ENCODE measurements around the gene UNC119B. TPM values are rescaled to one million over a fixed set of nuclear protein-coding genes. Genes with fewer than 3 reads are reported as not detected.

UNC119B gene
- total and polyA plus RNA-seq, 2 experiments from 2014 or later = 9.9 to 51.3 TPM

DNA sequence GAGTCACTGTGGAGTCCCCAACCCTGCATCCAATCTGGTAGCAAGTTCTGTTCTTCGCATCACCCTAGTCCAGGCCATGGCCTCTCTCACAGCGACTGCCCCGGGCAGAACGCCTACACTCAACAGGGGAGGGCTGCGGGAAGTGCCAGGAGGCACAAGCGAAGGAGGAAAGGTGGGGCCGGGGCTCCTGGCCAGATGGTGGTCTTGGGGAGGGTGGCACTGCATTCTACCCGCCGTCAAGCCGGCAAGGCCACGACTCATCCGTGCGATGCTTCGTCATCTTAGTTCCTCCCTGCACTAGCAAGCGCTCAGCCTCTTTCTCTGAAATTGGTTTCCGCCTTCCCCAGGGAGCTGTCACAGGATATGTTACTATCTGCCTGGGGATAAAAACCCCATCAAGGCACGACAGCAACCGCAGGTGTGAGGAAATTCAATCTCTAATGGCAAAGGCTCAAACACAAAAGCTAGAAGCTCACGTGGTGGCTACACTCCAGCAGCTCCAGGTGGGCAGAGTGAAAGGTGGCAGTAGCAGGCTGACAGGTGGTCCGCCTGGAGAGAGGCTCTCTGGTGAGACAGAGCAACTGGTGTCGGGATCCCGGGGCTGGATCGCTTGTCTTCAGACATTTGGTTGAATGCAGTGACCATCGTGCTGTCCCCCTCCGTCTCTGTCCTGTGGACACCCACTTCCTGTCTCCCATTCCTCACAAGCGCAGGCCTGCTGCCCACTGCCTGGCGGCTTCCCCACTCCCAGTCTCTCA is 49.5 kb downstream of the UNC119B start (continued):
- TF ChIP-seq, protein P1, sequence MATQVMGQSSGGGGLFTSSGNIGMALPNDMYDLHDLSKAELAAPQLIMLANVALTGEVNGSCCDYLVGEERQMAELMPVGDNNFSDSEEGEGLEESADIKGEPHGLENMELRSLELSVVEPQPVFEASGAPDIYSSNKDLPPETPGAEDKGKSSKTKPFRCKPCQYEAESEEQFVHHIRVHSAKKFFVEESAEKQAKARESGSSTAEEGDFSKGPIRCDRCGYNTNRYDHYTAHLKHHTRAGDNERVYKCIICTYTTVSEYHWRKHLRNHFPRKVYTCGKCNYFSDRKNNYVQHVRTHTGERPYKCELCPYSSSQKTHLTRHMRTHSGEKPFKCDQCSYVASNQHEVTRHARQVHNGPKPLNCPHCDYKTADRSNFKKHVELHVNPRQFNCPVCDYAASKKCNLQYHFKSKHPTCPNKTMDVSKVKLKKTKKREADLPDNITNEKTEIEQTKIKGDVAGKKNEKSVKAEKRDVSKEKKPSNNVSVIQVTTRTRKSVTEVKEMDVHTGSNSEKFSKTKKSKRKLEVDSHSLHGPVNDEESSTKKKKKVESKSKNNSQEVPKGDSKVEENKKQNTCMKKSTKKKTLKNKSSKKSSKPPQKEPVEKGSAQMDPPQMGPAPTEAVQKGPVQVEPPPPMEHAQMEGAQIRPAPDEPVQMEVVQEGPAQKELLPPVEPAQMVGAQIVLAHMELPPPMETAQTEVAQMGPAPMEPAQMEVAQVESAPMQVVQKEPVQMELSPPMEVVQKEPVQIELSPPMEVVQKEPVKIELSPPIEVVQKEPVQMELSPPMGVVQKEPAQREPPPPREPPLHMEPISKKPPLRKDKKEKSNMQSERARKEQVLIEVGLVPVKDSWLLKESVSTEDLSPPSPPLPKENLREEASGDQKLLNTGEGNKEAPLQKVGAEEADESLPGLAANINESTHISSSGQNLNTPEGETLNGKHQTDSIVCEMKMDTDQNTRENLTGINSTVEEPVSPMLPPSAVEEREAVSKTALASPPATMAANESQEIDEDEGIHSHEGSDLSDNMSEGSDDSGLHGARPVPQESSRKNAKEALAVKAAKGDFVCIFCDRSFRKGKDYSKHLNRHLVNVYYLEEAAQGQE (IDR thresholded peaks at IDR 0.05; ENCODE audit: unreplicated experiment) = no peak
- no peak for TF ChIP-seq POLR2AphosphoS5 (IDR thresholded peaks at IDR 0.05; ENCODE audit: low read depth)

DNA sequence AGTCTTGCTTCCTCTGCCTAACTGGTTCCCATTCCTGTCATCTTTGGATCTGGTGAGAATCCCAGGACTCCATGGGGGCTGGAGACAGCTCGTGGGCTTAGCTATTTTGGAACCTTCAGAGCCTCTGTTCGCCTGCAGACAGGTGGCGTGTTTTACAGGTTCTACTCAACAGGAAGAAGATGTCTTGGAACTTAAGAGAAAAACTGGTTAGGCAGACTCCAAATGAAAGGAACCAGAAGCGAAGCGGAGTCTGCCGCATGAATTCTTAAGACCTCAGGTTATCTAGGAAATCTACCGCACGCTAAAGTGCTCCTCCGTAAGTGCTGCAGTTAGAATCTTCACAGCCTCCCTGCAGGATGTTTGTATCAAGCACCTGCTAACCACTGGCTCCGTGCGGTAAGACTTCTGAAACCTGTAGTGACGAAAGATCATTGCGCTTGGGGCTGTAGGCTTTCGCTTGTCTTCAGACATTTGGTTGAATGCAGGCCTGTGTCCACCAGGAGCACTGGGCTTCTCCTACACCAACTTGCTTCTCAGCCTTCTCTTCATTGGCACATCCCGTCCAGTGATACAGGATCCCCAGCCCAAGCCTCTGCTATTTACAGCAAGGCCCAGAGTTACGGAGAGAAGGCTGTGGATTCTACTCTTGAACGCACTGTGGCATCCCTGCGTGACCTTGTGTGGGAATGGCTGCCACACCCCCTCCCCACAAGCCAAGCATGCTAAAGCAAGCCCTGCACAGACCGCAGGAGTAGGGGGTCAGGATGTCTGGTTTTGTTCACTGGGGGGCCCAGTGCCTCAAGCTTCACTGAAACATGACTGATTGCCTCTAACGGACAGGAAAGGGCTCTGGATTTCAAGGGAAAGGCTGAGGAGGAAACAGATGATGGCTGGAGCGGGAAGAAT is 50.3 kb downstream of the UNC119B start:
- no peak overlapping the region for H3K4me3 Mint-ChIP-seq
- ATAC-seq = no peak
- peak overlapping the region; percentile 58; the same call in 1 of the 2 replicates for H3K27ac Mint-ChIP-seq

More for the DNA sequence above, 50.3 kb downstream of the UNC119B start:
- no peak overlapping the region for H2AFZ ChIP-seq
- H3K36me3 Mint-ChIP-seq (ENCODE audit: low read depth) = peaks cover 29% of the 10 kb centered on the region
- peaks cover 6% of the 10 kb centered on the region for H3K27me3 Mint-ChIP-seq (ENCODE audit: insufficient read depth, low read depth, poor library complexity)
- peaks cover 5% of the 10 kb centered on the region; the same call in 1 of the 2 replicates for H3K4me1 ChIP-seq (ENCODE audit: insufficient read depth)
- H3K4me2 ChIP-seq = no peak overlapping the region
- H3K9me2 ChIP-seq (ENCODE audit: insufficient read depth) = no peaks in the 10 kb centered on the region
- no peaks in the 10 kb centered on the region for H4K20me1 ChIP-seq (replicated peaks; ENCODE audit: insufficient read depth)
- no peak overlapping the region for H3K4me3 ChIP-seq
- H3K79me2 ChIP-seq (replicated peaks; ENCODE audit: insufficient read depth) = no peaks in the 10 kb centered on the region
- no peaks in the 10 kb centered on the region for H3K27me3 ChIP-seq (ENCODE audit: insufficient read depth)
- no peaks in the 10 kb centered on the region for H3K9me3 Mint-ChIP-seq
- DNase-seq (ENCODE audit: low spot score) = no peak
- H3F3A ChIP-seq (replicated peaks; ENCODE audit: low read depth) = no peaks in the 10 kb centered on the region
- TF ChIP-seq EZH2phosphoT487 (IDR thresholded peaks at IDR 0.05; ENCODE audit: unreplicated experiment) (no peak), NANOG (IDR thresholded peaks at IDR 0.05; ENCODE audit: borderline replicate concordance) (no peak)
- TF ChIP-seq, protein P1 (IDR thresholded peaks at IDR 0.05; ENCODE audit: unreplicated experiment) = no peak
- TF ChIP-seq, protein P2, sequence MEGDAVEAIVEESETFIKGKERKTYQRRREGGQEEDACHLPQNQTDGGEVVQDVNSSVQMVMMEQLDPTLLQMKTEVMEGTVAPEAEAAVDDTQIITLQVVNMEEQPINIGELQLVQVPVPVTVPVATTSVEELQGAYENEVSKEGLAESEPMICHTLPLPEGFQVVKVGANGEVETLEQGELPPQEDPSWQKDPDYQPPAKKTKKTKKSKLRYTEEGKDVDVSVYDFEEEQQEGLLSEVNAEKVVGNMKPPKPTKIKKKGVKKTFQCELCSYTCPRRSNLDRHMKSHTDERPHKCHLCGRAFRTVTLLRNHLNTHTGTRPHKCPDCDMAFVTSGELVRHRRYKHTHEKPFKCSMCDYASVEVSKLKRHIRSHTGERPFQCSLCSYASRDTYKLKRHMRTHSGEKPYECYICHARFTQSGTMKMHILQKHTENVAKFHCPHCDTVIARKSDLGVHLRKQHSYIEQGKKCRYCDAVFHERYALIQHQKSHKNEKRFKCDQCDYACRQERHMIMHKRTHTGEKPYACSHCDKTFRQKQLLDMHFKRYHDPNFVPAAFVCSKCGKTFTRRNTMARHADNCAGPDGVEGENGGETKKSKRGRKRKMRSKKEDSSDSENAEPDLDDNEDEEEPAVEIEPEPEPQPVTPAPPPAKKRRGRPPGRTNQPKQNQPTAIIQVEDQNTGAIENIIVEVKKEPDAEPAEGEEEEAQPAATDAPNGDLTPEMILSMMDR (conservative IDR thresholded peaks at IDR 0.05; ENCODE audit: low read depth in 2 of 2) = 0 out of 4 replicates have a peak, but pooled peaks of 1 of the 2 experiments have one; percentile 3
- peaks cover 22% of the 10 kb centered on the region for H3K4me1 Mint-ChIP-seq
- H3K36me3 ChIP-seq (ENCODE audit: insufficient read depth) = peaks cover 3% of the 10 kb centered on the region; the same call in 1 of the 2 replicates
- no peak overlapping the region for H3K27ac ChIP-seq (ENCODE audit: low read depth)
